HG02943 (cell line): ENCODE results near the gene ZNF384.
A peak's percentile ranks its signal among the peaks of the same experiment; 100 is the strongest.

ENCODE experiments used
- ATAC-seq: cut with Tn5 transposase; IDR thresholded peaks from one replicate; pipeline ENCODE4 v1.9.1; 2021; ENCODE audit warnings: mild to moderate bottlenecking, low read depth, moderate library complexity; ENCODE audit not compliant: unreplicated experiment

ZNF384 gene

GRCh38 chr12:6662906-6663742, 26.1 kb downstream of the ZNF384 start, which contains the start of gene ING4:
ING4 (minus strand) TSS chr12:6663119; CDS start chr12:6663101, 18 bp downstream.
- ATAC-seq, result peak; percentile 95

DNA sequence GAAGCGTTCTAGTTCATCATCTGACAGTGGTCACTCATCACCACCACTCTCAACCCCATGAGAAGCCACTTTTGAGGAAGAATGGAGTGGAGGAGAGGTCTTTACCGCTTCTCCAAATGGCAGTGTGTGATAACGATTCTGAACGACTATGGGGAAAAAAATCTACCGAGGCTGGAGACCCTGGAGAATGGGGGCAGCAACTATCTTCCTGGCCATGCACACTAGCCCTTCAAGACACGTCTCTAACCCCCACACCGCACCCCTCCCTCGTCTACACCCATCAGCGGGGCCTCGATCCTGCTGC, 26.6 kb downstream of the ZNF384 start:
- no peak for ATAC-seq

DNA sequence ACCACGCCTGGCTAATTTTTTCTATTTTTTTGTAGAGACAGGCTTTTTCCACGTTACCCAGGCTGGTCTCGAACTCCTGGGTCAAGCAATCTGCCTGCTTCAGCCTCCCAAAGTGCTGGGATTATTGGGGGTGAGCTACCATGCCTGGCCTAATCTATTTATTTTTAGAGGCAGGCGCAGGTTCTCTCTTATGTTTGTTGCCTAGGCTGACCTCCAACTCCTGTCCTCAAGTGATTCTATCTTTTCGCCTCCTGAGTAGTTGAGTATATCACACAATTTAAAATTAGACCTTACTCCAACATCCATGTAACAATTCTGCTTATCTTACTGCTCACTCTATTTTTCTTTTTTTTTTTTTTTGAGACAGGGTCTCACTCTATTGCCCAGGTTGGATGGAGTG, 35.2 kb downstream of the ZNF384 start:
- ATAC-seq, result no peak

GRCh38 chr12:6653342-6653741, 35.8 kb downstream of the ZNF384 start:
- no peak for ATAC-seq

DNA sequence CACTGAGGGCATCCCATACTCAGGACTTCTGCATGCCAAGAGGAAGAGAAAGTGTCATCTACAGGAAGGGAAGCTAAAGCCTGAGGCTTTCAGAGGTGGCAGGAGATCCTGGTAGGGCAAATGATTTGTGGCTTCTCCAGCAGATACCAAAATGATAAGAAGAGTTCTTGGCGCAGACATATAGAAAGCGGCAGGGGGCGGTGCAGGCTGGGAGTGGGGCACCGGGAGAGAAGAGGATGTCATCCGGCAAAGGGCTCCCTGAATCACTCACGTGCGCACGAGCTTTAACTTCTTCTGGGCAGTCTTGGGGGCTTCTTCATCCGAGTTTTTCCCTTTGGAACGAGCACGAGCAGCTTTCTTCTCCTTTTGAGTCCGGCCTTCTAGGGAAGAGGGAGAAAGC, 36.8 kb downstream of the ZNF384 start:
- no peak for ATAC-seq

- ATAC-seq, result no peak
Observed at GRCh38 chr12:6650832-6651231, 38.3 kb downstream of the ZNF384 start.

GRCh38 chr12:6647083-6647604, 42.0 kb downstream of the ZNF384 start, which contains the start of gene ACRBP:
ACRBP (minus strand) TSS chr12:6647432; CDS start chr12:6647366, 66 bp downstream.
- no peak for ATAC-seq

DNA sequence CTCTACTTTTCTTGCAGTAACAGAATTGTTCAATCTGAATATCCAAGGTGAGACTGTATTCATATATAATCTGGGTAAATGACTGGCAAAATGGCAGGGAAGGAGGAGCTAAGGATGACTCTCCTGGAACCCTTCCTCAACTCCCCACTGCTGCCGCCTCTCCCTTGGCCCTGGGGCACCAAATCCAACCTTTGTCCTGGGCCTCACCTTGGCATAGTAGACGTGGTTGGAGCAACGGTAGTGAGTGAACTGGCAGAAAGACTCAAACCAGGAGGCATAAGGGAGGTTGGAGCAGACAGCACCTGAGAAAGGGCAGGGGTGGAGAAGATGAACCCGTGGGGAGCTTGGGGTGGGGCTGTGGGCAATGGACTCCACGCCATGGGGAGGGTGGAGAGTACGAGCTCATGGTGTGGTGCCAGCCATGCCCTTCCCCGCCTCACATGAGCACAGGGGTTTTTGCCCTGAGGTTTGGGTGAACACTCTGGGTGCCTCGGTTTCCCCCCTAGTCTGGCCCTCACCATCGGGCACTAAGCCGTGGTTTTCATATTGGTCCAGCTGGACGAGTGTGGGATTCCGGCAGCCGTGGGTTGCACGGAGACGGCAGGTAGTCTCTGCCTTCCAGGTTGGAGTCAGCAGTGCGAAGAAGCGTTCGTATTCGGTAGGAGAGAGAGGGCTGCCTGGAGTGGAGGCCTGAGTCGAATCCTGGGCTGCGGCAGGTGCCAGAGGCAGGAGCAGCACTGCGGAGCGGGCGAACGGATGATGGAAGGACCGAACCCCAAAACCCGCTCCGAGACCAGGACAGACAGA, 42.7 kb downstream of the ZNF384 start:
- ATAC-seq, result no peak

DNA sequence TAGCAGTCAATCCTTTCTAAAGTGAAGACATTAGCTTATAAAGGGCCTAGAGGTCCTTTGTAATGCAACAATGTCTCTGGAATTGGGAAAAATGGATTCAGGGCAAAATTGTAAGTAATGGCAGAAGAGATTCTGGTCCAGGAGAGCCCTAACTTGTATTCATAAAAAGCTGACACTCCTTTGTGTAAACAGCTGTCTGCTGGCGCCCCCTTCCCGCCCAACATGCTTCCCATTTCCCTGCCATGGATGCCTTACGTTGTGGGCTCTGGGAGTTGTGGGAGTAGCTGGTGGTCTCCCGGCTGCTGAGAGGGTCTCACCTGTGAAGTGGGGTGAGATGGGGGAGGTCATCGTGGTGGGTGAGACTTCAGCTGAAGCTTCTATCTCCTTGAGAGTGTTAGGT, 44.3 kb downstream of the ZNF384 start:
- no peak for ATAC-seq

GRCh38 chr12:6644257-6644596, 44.9 kb downstream of the ZNF384 start:
- ATAC-seq, result no peak

- ATAC-seq, result no peak
Observed at GRCh38 chr12:6643569-6644256, 45.5 kb downstream of the ZNF384 start.

DNA sequence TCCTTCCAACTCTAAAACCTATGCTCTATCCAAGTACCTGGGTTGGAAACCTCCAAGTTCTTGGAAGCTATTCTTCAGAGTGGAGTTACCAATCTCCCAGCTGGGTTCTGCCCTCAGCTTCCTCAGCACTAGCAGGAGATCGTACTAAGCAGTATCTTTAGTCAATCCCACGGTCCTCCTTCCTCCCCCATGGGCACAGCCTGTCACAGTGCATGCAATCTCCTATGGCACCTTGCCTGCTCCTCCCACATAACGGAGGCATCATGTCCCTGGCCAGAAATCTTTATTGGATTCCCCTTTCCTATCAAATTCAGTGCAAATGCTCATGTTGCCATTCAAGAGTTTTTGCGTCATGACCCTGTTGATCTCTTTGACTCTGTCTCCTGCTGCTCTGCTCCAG, 48.0 kb downstream of the ZNF384 start:
- no peak for ATAC-seq

GRCh38 chr12:6640497-6640896, 48.7 kb downstream of the ZNF384 start:
- ATAC-seq, result no peak

DNA sequence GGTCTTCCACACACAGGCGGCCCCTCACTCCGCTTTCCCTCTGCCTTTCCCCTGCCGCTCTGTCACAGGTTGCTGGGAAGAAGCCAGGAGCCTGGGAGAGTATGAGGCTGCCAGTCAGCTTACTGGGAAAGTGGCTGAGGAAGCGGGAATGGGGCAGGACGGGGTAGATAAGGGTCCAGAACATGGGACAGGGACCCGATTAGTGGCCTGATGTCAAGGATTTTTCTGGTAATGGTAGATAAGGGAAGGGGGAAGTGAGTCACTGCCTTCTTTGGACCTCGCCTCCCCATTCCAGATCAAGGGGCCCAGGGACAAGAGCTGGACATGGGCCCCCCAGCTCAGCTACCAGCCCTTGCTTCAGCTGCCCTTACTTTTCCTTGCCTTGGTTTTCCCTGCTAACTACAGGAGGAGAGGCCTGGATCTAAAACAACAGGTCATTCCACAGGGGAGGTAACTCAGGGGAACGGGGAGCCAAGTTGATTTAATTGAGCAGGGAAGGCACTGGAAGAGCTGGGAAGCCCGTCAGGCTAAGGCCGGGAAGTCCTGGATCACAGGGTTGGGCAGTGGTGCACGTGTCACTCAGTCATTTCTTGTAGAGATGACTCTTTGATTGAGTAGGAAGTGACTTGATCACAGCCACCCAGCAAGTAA, 49.9 kb downstream of the ZNF384 start:
- ATAC-seq, result no peak

GRCh38 chr12:6638305-6638704, 50.9 kb downstream of the ZNF384 start:
- ATAC-seq, result no peak

DNA sequence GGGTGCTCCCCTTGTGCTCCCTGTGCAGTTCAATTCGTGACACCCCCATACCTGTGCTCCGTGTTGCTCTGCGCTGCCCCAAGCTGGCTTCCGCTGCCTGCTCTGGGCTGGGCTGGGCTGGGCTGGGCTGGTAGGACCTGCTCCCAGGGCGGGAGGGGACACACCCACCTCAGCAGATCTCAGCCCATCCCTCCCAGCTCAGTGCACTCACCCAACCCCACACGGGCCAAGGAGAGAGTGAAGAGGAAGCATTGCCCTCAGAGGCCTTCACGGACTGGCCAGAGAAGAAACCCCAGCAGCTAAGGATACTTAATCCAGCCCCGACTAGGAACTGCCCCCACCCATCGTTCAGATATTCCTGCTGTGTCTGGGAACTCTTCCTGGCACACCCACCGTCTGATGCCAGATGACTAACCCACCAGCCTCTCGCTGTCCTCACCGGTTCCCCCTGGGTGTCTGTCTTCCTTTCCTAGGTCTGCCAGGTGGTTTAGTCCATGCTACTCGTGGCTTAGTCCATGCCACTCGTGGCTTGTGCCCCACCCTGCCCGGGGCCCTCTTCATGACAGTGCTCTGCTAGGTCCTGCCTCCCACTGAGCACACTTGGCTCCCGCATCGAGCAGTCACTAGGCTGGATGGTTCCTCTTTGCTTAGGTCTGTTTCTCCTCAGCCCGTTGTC, 53.2 kb downstream of the ZNF384 start, which contains the start of gene LPAR5:
Gene LPAR5, minus strand, starts transcription at position 104 of the 676 bp plus-strand sequence. CDS start 14,711 bp downstream, outside the sequence.
- no peak for ATAC-seq

- ATAC-seq, result no peak
Observed at GRCh38 chr12:6635375-6635855, 53.8 kb downstream of the ZNF384 start.

GRCh38 chr12:6632026-6632983, 56.9 kb downstream of the ZNF384 start:
- ATAC-seq, result no peak
